Measurements from ENCODE around the gene KIRREL3. TPM values are rescaled to one million over a fixed set of nuclear protein-coding genes. Genes with fewer than 3 reads are reported as not detected.
"Not testable (repeated sequence)": the region's sequence is repeated elsewhere in the genome, so short reads cannot be mapped to it uniquely, and the experiment has no call there.

KIRREL3 gene
- total and polyA plus RNA-seq, 7 experiments from 2014 or later, result not detected

DNA sequence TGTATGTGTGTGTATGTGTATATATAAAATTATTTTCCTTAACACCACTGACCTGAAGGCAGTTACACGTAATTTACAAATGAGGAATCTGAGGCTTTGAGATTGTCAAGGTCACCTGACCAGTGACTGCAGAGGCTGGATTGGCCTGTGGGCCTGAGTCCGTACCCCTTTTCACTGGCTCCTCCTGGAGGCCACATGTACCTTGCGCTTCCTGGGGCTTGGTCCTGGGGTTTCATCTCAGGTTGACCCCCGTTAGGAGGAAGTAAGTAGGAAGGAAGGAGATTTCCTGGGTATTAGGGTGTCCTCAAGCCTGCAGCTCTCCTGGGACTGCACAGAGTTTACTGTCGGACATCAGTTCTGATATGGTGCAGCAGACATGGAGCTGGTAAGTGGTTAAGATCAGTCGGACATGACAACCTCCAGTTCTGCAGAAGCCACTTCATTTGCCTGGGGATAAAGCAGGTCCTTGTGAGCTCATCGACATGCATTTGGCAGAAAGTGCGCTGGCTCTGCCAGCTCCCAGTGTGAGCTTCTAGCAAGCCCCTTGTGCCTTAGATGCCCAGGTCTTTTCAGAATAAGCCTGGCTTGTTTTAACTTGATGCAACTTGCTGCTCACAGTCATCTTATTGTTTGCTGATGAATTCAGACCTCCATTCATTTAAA, 608.5 kb downstream of the KIRREL3 start:
- CTCF ChIA-PET, result interaction anchor here (0.6 kb wide), 1 partner anchor 1765 kb away, joined by 3 read pairs; no protein-coding TSS in a partner anchor
- no peaks in the 10 kb centered on the region for H3K36me3 ChIP-seq (ENCODE audit: control insufficient read depth in 2 of 3, insufficient read depth in 3 of 3, low read length in 3 of 3)
- intact Hi-C loops (cut with micrococcal nuclease), result loop anchor here in 1 of 2 donors (1.0 kb wide), 1 partner anchor 82 kb away; no protein-coding TSS in a partner anchor
- no peaks in the 10 kb centered on the region for H3K9me3 ChIP-seq (ENCODE audit: control insufficient read depth in 2 of 3, low read length in 3 of 3)
- H3K27ac Mint-ChIP-seq, result no peak overlapping the region
- no peak overlapping the region for H3K27ac ChIP-seq (ENCODE audit: low read depth, low read length)
- H3K36me3 Mint-ChIP-seq, result no peaks in the 10 kb centered on the region
- peaks cover 0 to 15% (median 0%) of the 10 kb centered on the region in 7 donors for H3K4me1 Mint-ChIP-seq
- H3K27me3 Mint-ChIP-seq, result no peaks in the 10 kb centered on the region
- H3K27me3 ChIP-seq (ENCODE audit: control insufficient read depth in 2 of 2, insufficient read depth in 2 of 2, low read length in 2 of 2), result no peaks in the 10 kb centered on the region
- no peak overlapping the region for H3K4me3 ChIP-seq (ENCODE audit: low read length)
- DNase-seq (no peak), ATAC-seq (peak; percentile 79)
- H3K4me3 Mint-ChIP-seq, result no peak overlapping the region
- H3K4me1 ChIP-seq (ENCODE audit: control insufficient read depth in 2 of 2, insufficient read depth in 2 of 2, low read length in 2 of 2), result no peaks in the 10 kb centered on the region
- H3K9me3 Mint-ChIP-seq, result no peaks in the 10 kb centered on the region
- POLR2A ChIA-PET, result no interaction called here

DNA sequence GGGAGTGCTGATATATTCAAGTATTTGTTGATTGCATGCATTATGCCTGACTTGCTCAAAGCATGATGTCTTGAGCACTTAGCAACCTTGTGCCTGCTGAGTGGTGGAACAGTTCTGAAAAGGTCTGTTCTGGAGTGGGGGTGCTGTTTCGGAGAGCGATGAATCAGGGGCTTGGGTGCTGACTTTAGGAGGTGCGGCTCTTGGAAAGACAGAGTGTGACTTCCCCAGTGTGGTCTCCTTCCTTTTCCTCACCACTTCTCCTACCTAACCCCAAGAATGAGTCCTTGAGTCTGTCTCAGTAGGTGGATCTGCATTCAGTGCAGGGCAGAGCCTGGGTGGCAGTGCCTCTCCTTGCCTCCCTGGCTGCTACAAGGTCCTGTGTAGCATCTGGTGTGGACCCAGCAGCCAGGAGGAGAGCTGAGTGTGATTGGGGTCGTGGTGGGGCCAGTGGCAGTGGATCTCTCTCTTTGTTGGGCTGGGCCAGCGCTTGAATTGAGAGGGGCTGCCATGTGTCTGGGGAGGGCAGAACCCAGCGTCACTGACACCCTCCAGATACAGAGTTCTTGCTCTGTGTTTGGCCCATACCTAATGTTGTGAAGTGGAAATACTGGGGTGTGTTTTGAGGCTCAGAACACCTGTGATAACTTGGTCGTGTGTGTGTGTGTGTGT, 609.1 kb downstream of the KIRREL3 start:
- no peaks in the 10 kb centered on the region for H3K9me3 ChIP-seq (ENCODE audit: control insufficient read depth in 2 of 3, low read length in 3 of 3)
- ChIA-PET CTCF (no interaction called here), POLR2A (no interaction called here)
- H3K4me1 ChIP-seq (ENCODE audit: control insufficient read depth in 2 of 2, insufficient read depth in 2 of 2, low read length in 2 of 2), result no peaks in the 10 kb centered on the region
- ATAC-seq (peak; percentile 14), DNase-seq (no peak)
- H3K36me3 ChIP-seq (ENCODE audit: control insufficient read depth in 2 of 3, insufficient read depth in 3 of 3, low read length in 3 of 3), result no peaks in the 10 kb centered on the region
- intact Hi-C loops (cut with micrococcal nuclease), result no loop called here
- no peak overlapping the region for H3K27ac ChIP-seq (ENCODE audit: low read depth, low read length)
- Mint-ChIP-seq H3K4me3 (no peak overlapping the region), H3K9me3 (no peaks in the 10 kb centered on the region), H3K36me3 (no peaks in the 10 kb centered on the region), H3K27me3 (no peaks in the 10 kb centered on the region), H3K4me1 (peaks cover 0 to 15% (median 0%) of the 10 kb centered on the region in 7 donors), H3K27ac (no peak overlapping the region)
- no peak overlapping the region for H3K4me3 ChIP-seq (ENCODE audit: low read length)
- no peaks in the 10 kb centered on the region for H3K27me3 ChIP-seq (ENCODE audit: control insufficient read depth in 2 of 2, insufficient read depth in 2 of 2, low read length in 2 of 2)

DNA sequence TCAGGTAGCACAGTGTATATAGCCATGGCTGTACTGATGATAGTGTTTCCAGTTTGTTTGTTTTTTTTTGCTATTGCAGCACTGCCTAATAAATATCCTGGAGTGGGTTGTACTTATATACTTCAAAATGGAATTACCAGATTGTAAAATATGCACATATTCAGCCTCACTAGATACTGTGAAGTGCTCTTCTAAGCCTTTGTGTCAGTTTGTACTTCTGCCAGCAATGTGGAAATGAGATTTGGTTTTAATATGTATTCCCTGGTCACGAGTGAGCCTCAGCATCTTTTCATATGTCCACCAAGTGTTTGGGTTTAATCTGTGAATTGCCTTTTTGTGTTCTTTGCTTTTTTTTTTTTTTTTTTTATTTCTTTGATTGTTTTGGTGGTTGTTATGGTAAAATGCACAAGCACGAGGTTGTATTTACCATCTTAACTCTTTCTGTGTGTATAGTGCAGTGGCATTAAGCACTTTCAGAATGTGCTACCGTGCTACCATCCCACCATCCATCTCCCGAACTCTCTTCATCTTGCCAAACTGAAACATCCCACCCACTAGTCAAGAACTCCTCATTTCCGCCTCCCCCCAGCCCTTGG, 610.2 kb downstream of the KIRREL3 start:
- intact Hi-C loops (cut with micrococcal nuclease), result no loop called here

DNA sequence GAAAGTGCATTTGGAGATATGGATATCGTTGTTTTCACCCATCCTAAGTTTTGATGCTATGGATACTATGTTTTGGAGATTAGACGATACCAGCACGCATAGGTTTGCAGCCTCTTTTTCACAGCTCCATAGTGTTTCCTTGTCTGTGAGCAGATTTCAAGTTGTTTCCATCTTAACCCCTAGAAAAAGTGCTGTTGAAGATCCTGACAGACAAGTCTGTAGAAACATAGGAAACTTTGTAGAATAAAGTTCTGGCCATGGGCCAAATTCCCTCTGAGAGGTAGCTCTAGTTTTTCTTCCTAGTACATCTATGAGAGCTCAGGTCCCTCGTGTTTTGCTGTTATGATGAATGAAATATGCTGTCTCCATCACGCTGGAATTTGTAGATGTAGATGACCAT, 612.7 kb downstream of the KIRREL3 start:
- H3K4me3 ChIP-seq (ENCODE audit: low read length), result no peak overlapping the region
- H3K36me3 ChIP-seq (ENCODE audit: control insufficient read depth in 2 of 3, insufficient read depth in 3 of 3, low read length in 3 of 3), result no peaks in the 10 kb centered on the region
- ChIA-PET POLR2A (no interaction called here), CTCF (no interaction called here)
- Mint-ChIP-seq H3K36me3 (no peaks in the 10 kb centered on the region), H3K9me3 (no peaks in the 10 kb centered on the region), H3K4me1 (peaks cover 0 to 13% (median 0%) of the 10 kb centered on the region in 7 donors), H3K4me3 (no peak overlapping the region), H3K27me3 (no peaks in the 10 kb centered on the region), H3K27ac (no peak overlapping the region)
- no peaks in the 10 kb centered on the region for H3K9me3 ChIP-seq (ENCODE audit: control insufficient read depth in 2 of 3, low read length in 3 of 3)
- no peak for ATAC-seq
- H3K27ac ChIP-seq (ENCODE audit: low read depth, low read length), result no peak overlapping the region
- DNase-seq, result no peak
- no peaks in the 10 kb centered on the region for H3K4me1 ChIP-seq (ENCODE audit: control insufficient read depth in 2 of 2, insufficient read depth in 2 of 2, low read length in 2 of 2)
- no peaks in the 10 kb centered on the region for H3K27me3 ChIP-seq (ENCODE audit: control insufficient read depth in 2 of 2, insufficient read depth in 2 of 2, low read length in 2 of 2)
- intact Hi-C loops (cut with micrococcal nuclease), result no loop called here

More for the DNA sequence above, 610.2 kb downstream of the KIRREL3 start:
- Histone ChIP-seq H3K27me3 (ENCODE audit: control insufficient read depth in 2 of 2, insufficient read depth in 2 of 2, low read length in 2 of 2) (no peaks in the 10 kb centered on the region), H3K27ac (ENCODE audit: low read depth, low read length) (no peak overlapping the region), H3K4me1 (ENCODE audit: control insufficient read depth in 2 of 2, insufficient read depth in 2 of 2, low read length in 2 of 2) (no peaks in the 10 kb centered on the region), H3K9me3 (ENCODE audit: control insufficient read depth in 2 of 3, low read length in 3 of 3) (no peaks in the 10 kb centered on the region), H3K4me3 (ENCODE audit: low read length) (no peak overlapping the region), H3K36me3 (ENCODE audit: control insufficient read depth in 2 of 3, insufficient read depth in 3 of 3, low read length in 3 of 3) (no peaks in the 10 kb centered on the region)
- H3K27ac Mint-ChIP-seq, result no peak overlapping the region
- ChIA-PET POLR2A (no interaction called here), CTCF (no interaction called here)
- no peaks in the 10 kb centered on the region for H3K9me3 Mint-ChIP-seq
- H3K36me3 Mint-ChIP-seq, result no peaks in the 10 kb centered on the region
- no peak overlapping the region for H3K4me3 Mint-ChIP-seq
- no peaks in the 10 kb centered on the region for H3K27me3 Mint-ChIP-seq
- no peak for DNase-seq
- no peak for ATAC-seq
- peaks cover 0 to 19% (median 0%) of the 10 kb centered on the region in 7 donors for H3K4me1 Mint-ChIP-seq

DNA sequence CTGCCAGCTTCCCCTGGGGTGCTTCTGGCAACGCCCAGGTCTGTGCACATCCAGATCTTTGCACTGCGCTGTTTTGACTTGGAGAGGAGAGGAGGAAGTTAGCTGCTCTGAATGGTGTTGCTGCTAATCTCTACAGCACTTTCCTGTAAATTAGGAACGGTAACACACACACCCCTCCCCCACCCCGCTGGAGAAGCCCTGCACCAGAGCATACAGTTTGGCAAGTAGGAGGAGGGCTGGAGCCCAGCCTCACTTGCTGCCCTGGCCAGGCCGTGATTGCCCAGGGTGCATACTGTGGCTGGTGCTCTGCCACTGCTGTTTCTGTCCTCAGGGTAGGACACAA, 613.9 kb downstream of the KIRREL3 start:
- POLR2A ChIA-PET; H3K4me3 Mint-ChIP-seq; H3K27me3 ChIP-seq (ENCODE audit: control insufficient read depth in 2 of 2, insufficient read depth in 2 of 2, low read length in 2 of 2); H3K4me3 ChIP-seq (ENCODE audit: low read length); H3K36me3 ChIP-seq (ENCODE audit: control insufficient read depth in 2 of 3, insufficient read depth in 3 of 3, low read length in 3 of 3); H3K27me3 Mint-ChIP-seq; H3K36me3 Mint-ChIP-seq; H3K4me1 ChIP-seq (ENCODE audit: control insufficient read depth in 2 of 2, insufficient read depth in 2 of 2, low read length in 2 of 2); CTCF ChIA-PET; H3K27ac Mint-ChIP-seq; intact Hi-C loops (cut with micrococcal nuclease); H3K9me3 ChIP-seq (ENCODE audit: control insufficient read depth in 2 of 3, low read length in 3 of 3); H3K9me3 Mint-ChIP-seq; H3K27ac ChIP-seq (ENCODE audit: low read depth, low read length); DNase-seq: not testable (repeated sequence)
- peak; percentile 68 for ATAC-seq
- H3K4me1 Mint-ChIP-seq, result peaks cover 0 to 10% (median 0%) of the 10 kb centered on the region in 7 donors

DNA sequence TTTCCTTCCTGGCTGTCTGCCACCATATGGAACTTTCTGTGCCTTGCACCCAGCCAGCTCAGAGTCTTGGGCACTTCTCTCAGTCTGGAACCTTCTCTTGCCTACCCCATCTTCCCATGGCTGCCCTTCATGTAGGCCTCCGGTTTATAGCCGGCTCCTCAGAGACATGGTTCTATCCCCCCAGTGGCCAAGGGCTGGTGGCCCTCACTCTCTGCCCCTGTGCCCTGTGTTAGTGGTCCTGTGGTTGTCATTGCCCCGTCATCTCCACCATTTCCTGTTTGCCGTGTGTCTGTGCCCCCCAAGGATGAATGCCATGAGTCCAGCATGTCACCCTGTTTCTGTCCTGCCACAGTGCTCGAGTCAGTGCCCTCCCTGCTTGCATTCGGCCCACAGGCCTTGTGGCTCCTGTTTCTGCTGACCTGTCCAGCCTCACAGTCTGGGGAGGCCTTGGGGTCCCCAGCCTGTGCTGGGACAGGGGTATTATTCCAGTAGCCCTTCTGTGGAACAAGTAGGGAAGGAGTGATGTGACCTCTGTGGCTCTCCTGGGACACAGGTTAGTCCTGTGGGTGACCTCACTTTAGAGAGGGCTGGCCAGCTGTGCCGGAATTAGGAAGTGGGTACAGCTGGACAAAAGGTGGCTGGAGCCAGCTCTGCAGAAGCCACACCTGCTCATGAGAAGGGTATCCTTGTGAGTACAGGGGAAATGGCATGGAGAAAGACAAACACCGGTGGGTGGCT, 614.4 kb downstream of the KIRREL3 start:
- Mint-ChIP-seq H3K27ac (no peak overlapping the region), H3K4me1 (peaks cover 0 to 9% (median 0%) of the 10 kb centered on the region in 7 donors), H3K4me3 (no peak overlapping the region), H3K36me3 (no peaks in the 10 kb centered on the region), H3K9me3 (no peaks in the 10 kb centered on the region), H3K27me3 (no peaks in the 10 kb centered on the region)
- intact Hi-C loops (cut with micrococcal nuclease), result no loop called here
- H3K27me3 ChIP-seq (ENCODE audit: control insufficient read depth in 2 of 2, insufficient read depth in 2 of 2, low read length in 2 of 2), result no peaks in the 10 kb centered on the region
- ChIA-PET POLR2A (no interaction called here), CTCF (no interaction called here)
- ATAC-seq (peak; percentile 30), DNase-seq (no peak)
- no peaks in the 10 kb centered on the region for H3K4me1 ChIP-seq (ENCODE audit: control insufficient read depth in 2 of 2, insufficient read depth in 2 of 2, low read length in 2 of 2)
- H3K27ac ChIP-seq (ENCODE audit: low read depth, low read length), result no peak overlapping the region
- no peaks in the 10 kb centered on the region for H3K36me3 ChIP-seq (ENCODE audit: control insufficient read depth in 2 of 3, insufficient read depth in 3 of 3, low read length in 3 of 3)
- H3K4me3 ChIP-seq (ENCODE audit: low read length), result no peak overlapping the region
- no peaks in the 10 kb centered on the region for H3K9me3 ChIP-seq (ENCODE audit: control insufficient read depth in 2 of 3, low read length in 3 of 3)
